Activated CD4-positive, alpha-beta T cell treated with anti-CD3 and anti-CD28 coated beads, Interleukin-2, amount 10 ng/mL, durations not matched to agents 24 days and 14 days (primary cell): Measurements from ENCODE around the gene TNFSF9. TPM values are rescaled to one million over a fixed set of nuclear protein-coding genes. Genes with fewer than 3 reads are reported as not detected.
"Not testable (repeated sequence)": the region's sequence is repeated elsewhere in the genome, so short reads cannot be mapped to it uniquely, and the experiment has no call there.

Source experiments
- DNase-seq: peaks from one replicate; pipeline ENCODE4 v3.0.0; 2022
- H3K27ac Mint-ChIP-seq: one replicate; pipeline ENCODE4 v1.8.0; 2022; ENCODE audit warnings: mild to moderate bottlenecking, mixed read lengths
- H3K27me3 Mint-ChIP-seq: one replicate; pipeline ENCODE4 v1.8.0; 2022; ENCODE audit warnings: mixed read lengths
- H3K36me3 Mint-ChIP-seq: one replicate; pipeline ENCODE4 v1.8.0; 2022; ENCODE audit warnings: low read depth, mild to moderate bottlenecking, mixed read lengths
- H3K4me1 Mint-ChIP-seq: one replicate; pipeline ENCODE4 v1.8.0; 2021; ENCODE audit warnings: mixed read lengths
- H3K4me3 Mint-ChIP-seq: one replicate; pipeline ENCODE4 v1.8.0; 2022; ENCODE audit warnings: mild to moderate bottlenecking, moderate library complexity, mixed read lengths
- H3K9me3 Mint-ChIP-seq: one replicate; pipeline ENCODE4 v1.8.0; 2021; ENCODE audit warnings: mixed read lengths
- intact Hi-C: fragments of 100-400 bp; cut with micrococcal nuclease; formaldehyde crosslinking; loops from one replicate; pipeline ENCODE4 v1.15.1; 2023
- total RNA-seq: library from RNA; stranded (reverse); gene quantifications from 2 replicates; pipeline ENCODE4 v1.2.3, GENCODE V29; 2022

The TNFSF9 gene
- total RNA-seq, 1 donor from 2014 or later, result 6.4 TPM

DNA sequence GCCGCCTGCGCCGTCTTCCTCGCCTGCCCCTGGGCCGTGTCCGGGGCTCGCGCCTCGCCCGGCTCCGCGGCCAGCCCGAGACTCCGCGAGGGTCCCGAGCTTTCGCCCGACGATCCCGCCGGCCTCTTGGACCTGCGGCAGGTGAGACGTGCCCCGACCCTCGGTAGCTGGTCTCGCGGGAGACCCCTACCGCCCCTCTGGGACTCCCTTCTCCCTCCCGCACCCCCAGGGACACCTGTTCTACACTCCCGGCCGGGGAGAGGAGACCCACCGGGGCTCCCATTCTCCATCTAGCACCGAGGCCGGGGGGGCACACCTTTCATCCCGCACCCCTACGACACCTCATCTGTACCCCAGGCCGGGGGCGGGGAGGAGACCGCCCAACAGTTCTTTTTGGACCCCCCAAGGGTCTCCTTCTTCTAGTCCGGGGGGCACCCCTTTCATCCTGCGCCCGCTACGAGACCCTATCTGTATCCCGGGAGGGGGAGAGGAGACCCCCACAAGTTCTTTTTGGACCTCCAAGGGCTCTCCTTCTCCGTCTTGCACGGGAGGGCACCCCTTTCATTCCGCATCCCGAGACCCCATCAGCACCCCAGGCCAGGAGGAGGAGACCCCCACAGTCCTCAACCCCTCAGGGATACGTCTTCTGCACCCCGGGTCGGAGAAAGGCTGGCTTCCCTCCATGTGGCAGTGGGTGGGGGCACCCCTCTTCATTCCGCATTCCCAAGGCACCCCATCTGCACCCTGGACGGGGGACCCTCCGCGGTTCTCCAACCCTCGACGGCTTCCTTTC is 533 bp downstream of the TNFSF9 start:
- Mint-ChIP-seq H3K4me3 (peak overlapping the region; percentile 87), H3K36me3 (peaks cover 19% of the 10 kb centered on the region), H3K4me1 (peaks cover 39% of the 10 kb centered on the region), H3K27ac (peak overlapping the region; percentile 49), H3K27me3 (peaks cover 36% of the 10 kb centered on the region), H3K9me3 (peaks cover 7% of the 10 kb centered on the region)
- peak; percentile 69 for DNase-seq
- intact Hi-C loops, result loop anchor here (5.0 kb wide), 1 partner anchor 206 kb away; the partner anchor contains the start of genes GPR108 and TRIP10

DNA sequence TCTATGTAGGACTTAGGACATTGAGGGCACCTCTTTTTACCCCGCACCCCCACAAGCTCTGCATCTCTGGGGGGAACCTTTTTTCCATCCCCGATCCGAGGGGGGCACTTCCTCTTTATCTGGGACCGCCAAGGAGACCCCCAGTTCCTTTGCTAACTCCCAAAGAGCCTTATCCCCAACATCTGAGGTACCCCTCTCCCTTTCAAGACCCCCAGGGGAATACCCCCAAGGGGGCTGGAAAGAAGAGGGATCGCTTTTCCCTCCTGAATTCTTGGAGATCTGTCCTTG is 1.1 kb downstream of the TNFSF9 start:
- DNase-seq, result no peak
- H3K36me3 Mint-ChIP-seq, result peaks cover 20% of the 10 kb centered on the region
- intact Hi-C loops, result loop anchor here (5.0 kb wide), 1 partner anchor 205 kb away; the partner anchor contains the start of genes GPR108 and TRIP10
- H3K4me3 Mint-ChIP-seq, result peak overlapping the region; percentile 87
- peak overlapping the region; percentile 58 for H3K27ac Mint-ChIP-seq
- peaks cover 36% of the 10 kb centered on the region for H3K27me3 Mint-ChIP-seq
- H3K4me1 Mint-ChIP-seq, result peaks cover 44% of the 10 kb centered on the region
- peaks cover 7% of the 10 kb centered on the region for H3K9me3 Mint-ChIP-seq

DNA sequence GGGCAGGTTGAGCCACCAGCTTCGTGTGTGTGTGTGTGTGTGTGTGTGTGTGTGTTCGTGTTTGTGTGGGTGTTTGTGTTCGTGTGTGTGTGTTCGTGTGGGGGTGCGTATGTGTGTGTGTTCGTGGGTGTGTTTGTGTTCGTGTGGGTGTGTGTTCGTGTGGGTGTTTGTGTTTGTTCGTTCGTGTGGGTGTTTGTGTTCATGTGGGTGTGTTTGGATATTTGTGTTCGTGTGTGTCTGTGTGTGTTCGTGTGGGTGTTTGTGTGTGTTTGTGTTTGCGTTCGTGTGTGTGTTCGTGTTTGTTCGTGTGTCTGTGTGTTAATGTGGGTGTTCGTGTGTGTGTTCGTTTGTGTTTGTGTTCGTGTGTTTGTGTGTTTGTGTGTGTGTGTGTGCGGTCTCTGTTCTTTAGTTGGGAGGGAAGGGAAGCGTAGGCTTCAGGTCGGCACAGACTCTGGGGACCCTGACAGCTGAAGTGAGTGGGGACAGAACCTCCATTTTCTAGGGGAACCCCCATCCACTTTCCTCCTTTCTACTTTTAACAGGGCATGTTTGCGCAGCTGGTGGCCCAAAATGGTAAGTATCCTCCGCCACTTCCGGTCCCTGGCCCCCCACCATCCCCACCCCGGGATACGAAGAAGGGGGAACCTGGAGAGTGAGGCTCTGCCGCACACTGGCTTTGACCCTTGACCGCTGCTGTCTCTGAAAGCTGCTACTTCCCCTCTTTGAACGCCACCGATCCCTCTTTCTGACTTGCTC is 1.6 kb downstream of the TNFSF9 start:
- intact Hi-C loops, result loop anchor here (5.0 kb wide), 1 partner anchor 205 kb away; the partner anchor contains the start of genes GPR108 and TRIP10
- peaks cover 23% of the 10 kb centered on the region for H3K36me3 Mint-ChIP-seq
- peak overlapping the region; percentile 87 for H3K4me3 Mint-ChIP-seq

DNA sequence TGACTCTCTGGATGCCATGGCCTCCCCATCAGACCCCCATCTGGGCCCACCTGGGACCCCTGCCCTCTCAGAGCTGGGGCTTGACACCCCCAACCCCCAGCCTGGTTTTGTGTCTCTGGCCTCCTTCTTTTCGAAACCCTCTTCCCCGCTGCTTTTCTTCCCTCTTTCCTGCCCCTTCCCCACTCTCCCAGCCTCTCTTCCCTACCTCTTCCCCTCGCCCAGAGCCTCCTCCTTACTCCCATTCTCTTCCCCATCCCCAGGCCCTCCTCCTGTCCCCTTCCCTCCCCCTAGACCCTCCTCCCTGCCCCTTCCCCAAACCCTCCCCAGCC is 2.1 kb downstream of the TNFSF9 start:
- Mint-ChIP-seq H3K27ac (peak overlapping the region; percentile 58), H3K36me3 (peaks cover 23% of the 10 kb centered on the region), H3K27me3 (peaks cover 36% of the 10 kb centered on the region), H3K4me3 (peak overlapping the region; percentile 87), H3K4me1 (peaks cover 45% of the 10 kb centered on the region), H3K9me3 (peaks cover 7% of the 10 kb centered on the region)
- DNase-seq, result no peak
- intact Hi-C loops, result loop anchor here (5.0 kb wide), 1 partner anchor 204 kb away; the partner anchor contains the start of genes GPR108 and TRIP10

More for the DNA sequence above, 1.6 kb downstream of the TNFSF9 start:
- Mint-ChIP-seq H3K9me3 (peaks cover 7% of the 10 kb centered on the region), H3K27ac (peak overlapping the region; percentile 58), H3K4me1 (peaks cover 45% of the 10 kb centered on the region), H3K27me3 (peaks cover 36% of the 10 kb centered on the region)
- DNase-seq, result peak; percentile 74

DNA sequence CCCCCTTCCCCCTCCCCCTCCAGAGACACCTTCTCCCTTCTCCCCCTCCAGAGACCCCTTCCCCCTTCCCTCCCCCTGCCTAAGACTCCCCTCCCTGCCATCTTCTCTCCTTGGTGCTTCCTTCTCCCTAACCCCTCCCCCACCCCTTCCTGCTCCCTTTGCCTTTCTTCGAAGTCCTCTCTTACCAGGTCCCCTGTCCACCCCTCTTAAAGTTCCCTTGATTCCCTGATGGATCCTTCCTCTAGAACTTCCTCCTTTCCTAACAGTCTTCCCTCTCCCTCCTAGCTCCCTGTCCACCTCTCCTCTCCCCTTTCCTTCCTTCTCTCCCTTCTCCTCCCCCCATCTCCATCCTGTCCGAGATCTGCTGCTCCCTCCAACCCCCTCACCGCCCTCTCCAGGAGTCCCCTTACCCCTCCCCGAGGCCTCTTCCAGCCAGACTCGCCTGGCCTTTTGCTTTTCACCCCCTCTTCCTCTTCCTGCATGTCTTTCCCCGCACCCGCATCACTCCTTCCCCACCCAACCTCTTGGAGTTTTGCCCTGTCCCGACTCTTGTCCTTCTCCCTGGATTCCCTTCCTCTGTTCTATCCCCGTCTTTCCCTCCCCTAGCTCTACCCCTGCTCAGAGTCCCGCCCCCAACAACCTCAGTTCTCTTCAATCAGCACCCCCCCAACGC is 3.1 kb downstream of the TNFSF9 start:
- no peak for DNase-seq
- intact Hi-C loops, result loop anchor here (5.0 kb wide), 1 partner anchor 203 kb away; the partner anchor contains the start of genes GPR108 and TRIP10
- peaks cover 23% of the 10 kb centered on the region for H3K36me3 Mint-ChIP-seq
- H3K27ac Mint-ChIP-seq, result no peak overlapping the region
- H3K9me3 Mint-ChIP-seq, result peaks cover 7% of the 10 kb centered on the region
- H3K27me3 Mint-ChIP-seq, result peaks cover 36% of the 10 kb centered on the region
- peak overlapping the region; percentile 56 for H3K4me3 Mint-ChIP-seq
- H3K4me1 Mint-ChIP-seq, result peaks cover 45% of the 10 kb centered on the region

DNA sequence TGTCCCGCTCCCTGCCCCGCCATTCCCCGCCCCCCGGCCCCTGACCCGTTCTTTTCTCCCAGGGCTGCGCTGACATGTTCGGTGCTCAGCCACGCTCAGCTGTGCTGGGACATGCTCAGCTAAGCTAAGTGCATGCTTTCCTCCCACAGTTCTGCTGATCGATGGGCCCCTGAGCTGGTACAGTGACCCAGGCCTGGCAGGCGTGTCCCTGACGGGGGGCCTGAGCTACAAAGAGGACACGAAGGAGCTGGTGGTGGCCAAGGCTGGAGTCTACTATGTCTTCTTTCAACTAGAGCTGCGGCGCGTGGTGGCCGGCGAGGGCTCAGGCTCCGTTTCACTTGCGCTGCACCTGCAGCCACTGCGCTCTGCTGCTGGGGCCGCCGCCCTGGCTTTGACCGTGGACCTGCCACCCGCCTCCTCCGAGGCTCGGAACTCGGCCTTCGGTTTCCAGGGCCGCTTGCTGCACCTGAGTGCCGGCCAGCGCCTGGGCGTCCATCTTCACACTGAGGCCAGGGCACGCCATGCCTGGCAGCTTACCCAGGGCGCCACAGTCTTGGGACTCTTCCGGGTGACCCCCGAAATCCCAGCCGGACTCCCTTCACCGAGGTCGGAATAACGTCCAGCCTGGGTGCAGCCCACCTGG is 3.7 kb downstream of the TNFSF9 start:
- Mint-ChIP-seq H3K4me1 (peaks cover 44% of the 10 kb centered on the region), H3K9me3 (peaks cover 7% of the 10 kb centered on the region), H3K4me3 (no peak overlapping the region), H3K27ac (no peak overlapping the region), H3K27me3 (peaks cover 31% of the 10 kb centered on the region), H3K36me3 (peaks cover 23% of the 10 kb centered on the region)
- intact Hi-C loops, result loop anchor here (5.0 kb wide), 2 partner anchors 58 to 203 kb away; partner anchors contain the start of genes CD70, GPR108 and TRIP10
- DNase-seq, result no peak

DNA sequence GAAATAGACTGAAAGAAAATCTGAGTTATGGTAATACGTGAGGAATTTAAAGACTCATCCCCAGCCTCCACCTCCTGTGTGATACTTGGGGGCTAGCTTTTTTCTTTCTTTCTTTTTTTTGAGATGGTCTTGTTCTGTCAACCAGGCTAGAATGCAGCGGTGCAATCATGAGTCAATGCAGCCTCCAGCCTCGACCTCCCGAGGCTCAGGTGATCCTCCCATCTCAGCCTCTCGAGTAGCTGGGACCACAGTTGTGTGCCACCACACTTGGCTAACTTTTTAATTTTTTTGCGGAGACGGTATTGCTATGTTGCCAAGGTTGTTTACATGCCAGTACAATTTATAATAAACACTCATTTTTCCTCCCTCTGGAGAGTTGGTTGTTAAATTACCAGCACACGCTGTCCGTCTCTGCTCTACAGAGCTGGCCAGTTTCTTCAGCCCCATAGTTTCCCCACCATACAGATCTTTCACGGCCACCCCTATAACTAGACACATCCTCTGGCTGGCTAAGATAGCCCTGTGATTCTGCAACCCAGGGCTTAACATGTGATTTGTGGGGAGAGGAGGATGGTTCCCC is 4.8 kb downstream of the TNFSF9 start:
- peaks cover 7% of the 10 kb centered on the region for H3K9me3 Mint-ChIP-seq
- H3K4me3 Mint-ChIP-seq, result peak overlapping the region; percentile 50
- H3K27me3 Mint-ChIP-seq, result peaks cover 21% of the 10 kb centered on the region
- intact Hi-C loops, result loop anchor here (5.0 kb wide), 1 partner anchor 57 kb away; the partner anchor contains the start of gene CD70
- DNase-seq, result no peak
- H3K27ac Mint-ChIP-seq, result peak overlapping the region; percentile 85
- peaks cover 23% of the 10 kb centered on the region for H3K36me3 Mint-ChIP-seq
- peaks cover 33% of the 10 kb centered on the region for H3K4me1 Mint-ChIP-seq

DNA sequence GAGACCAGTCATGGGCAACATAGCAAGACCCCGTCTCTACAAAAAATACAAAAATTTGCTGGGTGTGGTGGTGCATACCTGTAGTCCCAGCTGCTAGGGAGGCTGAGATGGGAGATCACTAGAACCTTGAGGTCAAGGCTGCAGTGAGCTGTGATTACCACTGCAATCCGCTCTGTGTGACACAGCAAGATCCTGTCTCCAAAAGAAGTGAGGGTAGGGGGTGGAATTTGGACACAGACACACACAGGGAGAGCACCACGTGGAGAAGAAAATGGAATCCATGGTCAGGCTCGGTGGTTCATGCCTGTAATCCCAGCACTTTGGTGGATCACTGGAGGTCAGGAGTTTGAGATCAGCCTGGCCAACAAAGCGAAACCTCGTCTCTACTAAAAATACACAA is 8.7 kb downstream of the TNFSF9 start:
- Mint-ChIP-seq H3K9me3 (peaks cover 7% of the 10 kb centered on the region), H3K36me3 (peaks cover 13% of the 10 kb centered on the region), H3K4me3 (no peak overlapping the region), H3K27ac (no peak overlapping the region), H3K4me1 (peaks cover 16% of the 10 kb centered on the region), H3K27me3 (no peaks in the 10 kb centered on the region)
- DNase-seq, result no peak
- intact Hi-C loops, result loop anchor here (5.0 kb wide), 1 partner anchor 53 kb away; the partner anchor contains the start of gene CD70

DNA sequence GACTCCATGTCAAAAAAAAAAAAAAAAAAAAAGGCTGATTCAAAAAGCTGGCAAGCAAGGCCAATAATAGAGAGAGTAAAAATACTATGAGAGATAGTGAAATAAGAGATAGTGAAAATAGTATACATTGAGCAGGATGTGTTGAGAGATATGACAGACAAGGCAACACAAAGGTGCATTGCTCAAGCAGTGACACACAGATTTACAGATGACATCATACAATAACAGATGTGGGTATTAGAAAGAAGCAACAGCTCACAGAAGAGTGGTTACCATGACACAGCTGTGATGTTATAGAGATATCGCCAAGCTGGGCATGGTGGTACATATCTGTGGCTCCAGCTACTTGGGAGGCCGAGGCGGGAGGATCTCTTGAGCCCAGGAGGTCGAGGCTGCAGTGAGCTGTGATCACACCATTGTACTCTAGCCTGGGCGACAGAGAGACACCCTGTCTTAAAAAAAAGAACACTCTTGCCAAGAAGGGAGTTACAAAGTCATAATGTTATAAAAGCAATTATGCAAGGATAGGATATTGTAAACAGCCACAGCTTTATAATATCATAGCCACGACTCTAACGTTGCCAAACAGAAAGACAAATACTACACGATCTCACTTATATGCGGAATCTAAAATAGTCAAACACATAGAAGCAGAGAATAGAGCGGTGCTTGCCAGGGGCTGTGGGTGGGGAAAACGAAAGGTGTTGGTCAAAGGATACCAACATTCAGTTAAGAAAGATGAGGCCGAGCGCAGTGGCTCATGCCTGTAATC is 10.3 kb downstream of the TNFSF9 start:
- Mint-ChIP-seq H3K36me3 (peaks cover 5% of the 10 kb centered on the region), H3K4me3 (no peak overlapping the region), H3K27me3 (peaks cover under 1% of the 10 kb centered on the region), H3K9me3 (peaks cover under 1% of the 10 kb centered on the region), H3K27ac (no peak overlapping the region), H3K4me1 (peaks cover 10% of the 10 kb centered on the region)
- intact Hi-C loops, result no loop called here
- DNase-seq, result no peak

DNA sequence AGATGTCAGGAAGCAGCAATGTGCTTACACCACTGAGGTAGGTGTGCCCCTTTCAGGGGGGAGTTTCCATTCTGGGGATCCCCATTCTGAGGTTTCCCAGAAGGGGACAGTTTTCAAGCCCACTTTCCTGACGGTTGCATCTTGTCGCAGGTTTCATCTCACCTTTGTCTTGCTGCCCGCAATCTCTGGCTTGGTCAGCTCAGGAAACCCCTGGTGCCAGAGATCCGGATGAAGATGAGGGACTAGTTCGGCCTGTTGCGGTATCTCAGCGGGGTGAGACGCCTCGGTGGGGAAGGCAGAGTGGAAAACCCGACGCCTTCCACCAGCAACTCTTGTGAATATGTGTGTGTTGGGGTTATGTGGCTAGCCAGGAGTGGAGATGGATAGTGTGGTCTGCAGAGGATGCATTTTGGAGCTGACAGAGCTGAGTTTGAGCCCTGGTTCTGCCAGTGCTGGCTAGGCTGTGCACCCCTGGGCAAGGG is 13.1 kb downstream of the TNFSF9 start:
- Mint-ChIP-seq H3K27ac (no peak overlapping the region), H3K27me3 (peaks cover 2% of the 10 kb centered on the region), H3K4me1 (peaks cover 5% of the 10 kb centered on the region), H3K4me3 (no peak overlapping the region), H3K36me3 (no peaks in the 10 kb centered on the region), H3K9me3 (no peaks in the 10 kb centered on the region)
- DNase-seq, result no peak
- intact Hi-C loops, result no loop called here

DNA sequence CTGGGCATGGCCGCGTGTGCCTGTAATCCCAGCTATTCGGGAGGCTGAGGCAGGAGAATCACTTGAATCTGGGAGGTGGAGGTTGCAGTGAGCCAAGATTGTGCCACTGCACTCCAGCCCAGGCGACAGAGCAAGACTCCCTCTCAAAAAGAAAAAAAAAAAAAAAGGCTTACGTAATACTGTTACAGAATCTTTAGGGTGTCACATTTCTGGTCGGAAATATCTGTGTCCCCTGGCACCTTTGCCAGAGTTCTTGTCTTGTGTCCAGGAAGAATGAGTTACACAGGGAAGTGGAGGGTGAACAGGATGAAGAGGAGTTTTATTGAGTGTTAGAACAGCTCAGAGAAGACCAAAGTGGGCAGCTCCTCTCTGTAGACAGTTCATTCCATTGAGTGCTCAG is 19.9 kb downstream of the TNFSF9 start:
- DNase-seq, H3K4me3 Mint-ChIP-seq, H3K27me3 Mint-ChIP-seq, H3K4me1 Mint-ChIP-seq, intact Hi-C loops, H3K36me3 Mint-ChIP-seq, H3K9me3 Mint-ChIP-seq, H3K27ac Mint-ChIP-seq: not testable (repeated sequence)

DNA sequence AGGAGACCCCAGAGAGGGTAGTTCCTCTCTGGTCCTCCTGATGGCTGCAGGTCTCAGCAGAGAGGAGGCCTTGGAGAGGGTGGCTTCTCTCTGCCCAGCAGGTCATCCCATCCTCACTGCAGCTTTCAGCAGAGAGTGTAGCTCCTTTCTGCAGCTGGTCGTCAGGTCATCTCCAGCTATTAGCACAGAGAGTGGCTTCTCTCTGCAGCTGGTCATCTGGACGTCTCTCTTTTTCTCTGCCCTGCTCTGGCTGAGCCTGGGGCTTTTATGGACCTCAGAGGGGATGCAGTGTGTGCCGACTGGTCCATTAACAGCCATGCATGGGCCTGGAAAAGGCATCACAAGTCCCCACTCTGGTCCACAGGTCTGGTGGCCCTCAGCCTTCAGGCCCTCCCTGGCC is 20.3 kb downstream of the TNFSF9 start:
- Mint-ChIP-seq H3K4me3 (no peak overlapping the region), H3K36me3 (no peaks in the 10 kb centered on the region), H3K27ac (no peak overlapping the region), H3K27me3 (peaks cover 4% of the 10 kb centered on the region), H3K9me3 (no peaks in the 10 kb centered on the region), H3K4me1 (peaks cover 6% of the 10 kb centered on the region)
- no peak for DNase-seq
- intact Hi-C loops, result no loop called here
